ENCODE results near the gene TMEM145.
"Not testable (repeated sequence)": the region's sequence is repeated elsewhere in the genome, so short reads cannot be mapped to it uniquely, and the experiment has no call there.

TMEM145 gene

GRCh38 chr19:42315024-42315423 is 1.9 kb downstream of the TMEM145 start:
- DNase-seq (ENCODE audit: low spot score) = no peak

- no peak for DNase-seq (ENCODE audit: low spot score)
Measured at GRCh38 chr19:42316223-42317211, 3.4 kb downstream of the TMEM145 start.

- no peak for DNase-seq (ENCODE audit: low spot score)
Measured at GRCh38 chr19:42317535-42317934, 4.4 kb downstream of the TMEM145 start.

- DNase-seq (ENCODE audit: low spot score) = no peak
Measured at GRCh38 chr19:42322305-42322704, 9.2 kb downstream of the TMEM145 start.

GRCh38 chr19:42323473-42323851 is 10.4 kb downstream of the TMEM145 start:
- peak; percentile 70 for DNase-seq (ENCODE audit: low spot score)

GRCh38 chr19:42323852-42324654 is 10.9 kb downstream of the TMEM145 start:
- DNase-seq (ENCODE audit: low spot score) = peak; percentile 53

GRCh38 chr19:42324655-42325307 is 11.7 kb downstream of the TMEM145 start:
- DNase-seq (ENCODE audit: low spot score) = no peak

- peak; percentile 96 for DNase-seq (ENCODE audit: low spot score)
Measured at GRCh38 chr19:42325308-42325895, 12.3 kb downstream of the TMEM145 start, which contains the start of gene MEGF8. MEGF8 (plus strand) TSS chr19:42325635; CDS start chr19:42326244, 609 bp downstream.

- peak; percentile 54 for DNase-seq (ENCODE audit: low spot score)
Measured at GRCh38 chr19:42325896-42326771, 13.0 kb downstream of the TMEM145 start.

GRCh38 chr19:42326969-42327368 is 13.9 kb downstream of the TMEM145 start:
- no peak for DNase-seq (ENCODE audit: low spot score)

- DNase-seq (ENCODE audit: low spot score) = no peak
Measured at GRCh38 chr19:42327381-42327780, 14.3 kb downstream of the TMEM145 start.

GRCh38 chr19:42328106-42328505 is 15.0 kb downstream of the TMEM145 start:
- DNase-seq (ENCODE audit: low spot score) = no peak

GRCh38 chr19:42328854-42329253 is 15.7 kb downstream of the TMEM145 start:
- no peak for DNase-seq (ENCODE audit: low spot score)

GRCh38 chr19:42330241-42330711 is 17.2 kb downstream of the TMEM145 start:
- no peak for DNase-seq (ENCODE audit: low spot score)

GRCh38 chr19:42331333-42331732 is 18.2 kb downstream of the TMEM145 start:
- not testable (repeated sequence) for DNase-seq (ENCODE audit: low spot score)

GRCh38 chr19:42332059-42332458 is 18.9 kb downstream of the TMEM145 start:
- no peak for DNase-seq (ENCODE audit: low spot score)

GRCh38 chr19:42333018-42333417 is 19.9 kb downstream of the TMEM145 start:
- no peak for DNase-seq (ENCODE audit: low spot score)

- no peak for DNase-seq (ENCODE audit: low spot score)
Measured at GRCh38 chr19:42333975-42334696, 21.0 kb downstream of the TMEM145 start.

GRCh38 chr19:42334697-42335373 is 21.7 kb downstream of the TMEM145 start:
- DNase-seq (ENCODE audit: low spot score) = no peak

Data from iPS-NIHi11 (cell line).